T47D (cell line): ENCODE results near the gene CD300H.

ENCODE experiments used
- DNase-seq, 2 experiments: peaks; one replicate each; pipeline versions ENCODE4 v3.0.0 to v3.0.0-alpha.2; 2011 to 2012; ENCODE audit warnings: low read depth in 1 of 2, low spot score in 1 of 2
- JUND ChIP-seq: IDR thresholded peaks from 2 replicates; pipeline ENCODE4 v1.6.1; 2012; ENCODE audit warnings: low read depth
- in situ Hi-C: cut with HindIII; loops from 2 replicates; pipeline ENCODE4 v1.10.0; 2016; ENCODE audit warnings: low sequenced_read_pairs, low pct_unique_long_range_greater_than_20kb

CD300H gene

DNA sequence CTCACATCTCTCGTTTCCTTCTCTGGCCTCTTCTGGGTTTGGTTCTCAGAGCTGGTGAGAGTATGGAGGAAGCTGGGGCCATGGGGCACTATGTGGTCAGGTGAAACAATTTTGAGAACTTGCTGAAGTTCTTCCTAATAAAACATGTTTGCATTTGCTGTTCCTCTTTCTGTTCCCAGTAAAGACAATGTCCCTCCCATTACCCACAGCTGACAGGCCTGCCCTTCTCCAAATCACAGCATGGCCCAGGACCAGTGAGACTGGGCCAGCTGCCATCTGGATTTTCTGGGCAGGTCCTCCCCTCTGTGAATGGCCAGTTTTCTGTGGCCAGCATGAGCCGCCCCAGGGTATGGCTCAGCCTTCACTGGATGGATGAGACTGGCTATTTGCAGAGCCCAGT is at the start of gene CD300H:
Gene CD300H, minus strand, starts transcription at position 113 of the 400 bp plus-strand sequence.
- TF ChIP-seq JUND: no peak
- in situ Hi-C loops: no loop called here
- no peak for DNase-seq

- no peak for DNase-seq
- no peak for TF ChIP-seq JUND
- in situ Hi-C loops: no loop called here
These were observed 49.4 kb upstream of the CD300H start for GRCh38 chr17:74616696-74617095.

DNA sequence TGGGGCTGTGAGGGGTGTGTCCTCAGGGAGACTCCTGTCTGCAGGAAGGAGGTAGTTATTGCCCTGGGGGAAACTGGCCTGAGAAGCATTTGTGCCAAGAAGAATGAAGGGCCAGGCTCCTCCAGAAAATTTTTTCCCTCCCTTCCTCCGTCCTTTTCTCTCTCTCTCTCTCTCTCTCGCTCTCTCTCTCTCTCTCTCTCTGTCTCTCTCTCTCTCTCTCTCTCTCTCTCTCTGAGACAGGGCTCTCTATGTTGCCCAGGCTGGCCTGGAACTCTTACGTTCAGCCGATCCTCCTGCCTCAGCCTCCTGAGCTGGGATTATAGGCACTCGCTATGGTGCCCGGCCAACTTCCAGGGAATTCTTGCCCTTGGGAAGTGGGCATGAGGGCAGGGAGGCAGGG is 44.7 kb upstream of the CD300H start:
- no peak for TF ChIP-seq JUND
- no peak for DNase-seq
- in situ Hi-C loops: no loop called here

DNA sequence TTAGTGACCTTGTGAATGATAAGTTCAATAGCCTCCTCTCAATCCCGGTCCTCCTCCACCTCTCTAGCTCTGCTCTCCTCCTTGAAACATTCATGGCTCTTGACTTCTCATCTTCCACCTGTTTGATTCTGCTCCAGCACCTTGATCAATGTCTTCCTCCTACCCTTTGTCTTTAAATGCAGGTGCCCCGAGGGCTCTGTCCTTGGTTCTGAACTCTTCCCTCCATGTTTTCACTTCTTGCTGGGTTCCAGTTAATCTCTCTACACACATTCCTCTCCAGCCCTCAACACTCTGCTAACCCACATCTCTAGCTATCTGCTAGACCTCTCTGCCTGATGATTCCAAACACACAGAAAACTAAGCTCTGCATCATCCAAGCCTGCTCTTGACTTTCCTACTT is 42.8 kb upstream of the CD300H start:
- DNase-seq: peak; percentile 26 to 75
- in situ Hi-C loops: no loop called here
- TF ChIP-seq JUND: no peak

- TF ChIP-seq JUND: no peak
- in situ Hi-C loops: no loop called here
- no peak for DNase-seq
These were observed 41.2 kb upstream of the CD300H start for GRCh38 chr17:74608511-74608910.

- no peak for DNase-seq
- TF ChIP-seq JUND: no peak
- in situ Hi-C loops: no loop called here
These were observed 39.9 kb upstream of the CD300H start for GRCh38 chr17:74607221-74607620.

GRCh38 chr17:74606050-74606449 is 38.7 kb upstream of the CD300H start:
- DNase-seq: no peak
- in situ Hi-C loops: no loop called here
- TF ChIP-seq JUND: no peak

- in situ Hi-C loops: no loop called here
- TF ChIP-seq JUND: no peak
- peak in 1 of 2 experiments; percentile 49 for DNase-seq
These were observed 38.1 kb upstream of the CD300H start for GRCh38 chr17:74605361-74605760.

- TF ChIP-seq JUND: no peak
- in situ Hi-C loops: no loop called here
- no peak for DNase-seq
These were observed 37.5 kb upstream of the CD300H start for GRCh38 chr17:74604761-74605160.

- TF ChIP-seq JUND: no peak
- DNase-seq: no peak
- in situ Hi-C loops: no loop called here
These were observed 36.9 kb upstream of the CD300H start for GRCh38 chr17:74604200-74604599.

- in situ Hi-C loops: no loop called here
- no peak for DNase-seq
- TF ChIP-seq JUND: no peak
These were observed 36.4 kb upstream of the CD300H start for GRCh38 chr17:74603746-74604145.

DNA sequence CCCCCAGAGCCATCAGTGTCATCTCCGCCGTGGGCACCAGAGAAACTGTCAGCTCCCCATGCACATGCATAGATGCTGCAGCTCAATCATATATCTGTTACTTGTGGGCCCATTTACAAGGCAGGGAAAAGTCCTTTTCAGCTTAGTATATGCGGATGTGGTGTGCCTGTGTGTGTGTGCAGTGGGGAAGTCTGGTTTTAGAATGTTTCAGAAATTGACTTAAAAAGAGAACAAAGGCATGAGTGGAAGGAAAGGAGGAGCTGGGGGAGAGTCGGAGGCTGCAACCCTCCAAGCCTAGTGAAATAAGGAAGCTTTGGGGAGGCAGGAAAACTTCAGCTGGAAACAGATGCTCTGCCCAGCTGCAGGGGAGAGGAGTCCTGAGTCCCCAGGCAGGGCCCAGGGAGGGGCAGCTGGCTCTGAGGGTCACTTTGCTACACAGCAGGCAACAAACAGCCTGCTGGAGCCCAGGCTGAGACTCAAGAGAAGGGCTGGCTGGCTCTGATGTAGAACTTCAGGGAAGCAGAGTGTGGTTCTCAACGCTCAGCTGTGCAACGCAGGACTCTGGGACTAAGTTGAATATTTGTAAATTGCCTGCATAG is 35.8 kb upstream of the CD300H start:
- no peak for DNase-seq
- no peak for TF ChIP-seq JUND
- in situ Hi-C loops: no loop called here

- peak; percentile 35 to 63 for DNase-seq
- TF ChIP-seq JUND: no peak
- in situ Hi-C loops: no loop called here
These were observed 34.7 kb upstream of the CD300H start for GRCh38 chr17:74601944-74602572.

- DNase-seq: no peak
- in situ Hi-C loops: no loop called here
- no peak for TF ChIP-seq JUND
These were observed 32.2 kb upstream of the CD300H start for GRCh38 chr17:74599448-74599939.
